NCI-H345 treated with DMSO at 0.1 percent for 48 hours (cell line): ENCODE measurements around the gene STK38L.

ENCODE experiments used
- DNase-seq: peaks from one replicate; lab custom pipeline; 2025; ENCODE audit not compliant: unreplicated experiment; lab: John Stamatoyannopoulos, UW

Gene STK38L

DNA sequence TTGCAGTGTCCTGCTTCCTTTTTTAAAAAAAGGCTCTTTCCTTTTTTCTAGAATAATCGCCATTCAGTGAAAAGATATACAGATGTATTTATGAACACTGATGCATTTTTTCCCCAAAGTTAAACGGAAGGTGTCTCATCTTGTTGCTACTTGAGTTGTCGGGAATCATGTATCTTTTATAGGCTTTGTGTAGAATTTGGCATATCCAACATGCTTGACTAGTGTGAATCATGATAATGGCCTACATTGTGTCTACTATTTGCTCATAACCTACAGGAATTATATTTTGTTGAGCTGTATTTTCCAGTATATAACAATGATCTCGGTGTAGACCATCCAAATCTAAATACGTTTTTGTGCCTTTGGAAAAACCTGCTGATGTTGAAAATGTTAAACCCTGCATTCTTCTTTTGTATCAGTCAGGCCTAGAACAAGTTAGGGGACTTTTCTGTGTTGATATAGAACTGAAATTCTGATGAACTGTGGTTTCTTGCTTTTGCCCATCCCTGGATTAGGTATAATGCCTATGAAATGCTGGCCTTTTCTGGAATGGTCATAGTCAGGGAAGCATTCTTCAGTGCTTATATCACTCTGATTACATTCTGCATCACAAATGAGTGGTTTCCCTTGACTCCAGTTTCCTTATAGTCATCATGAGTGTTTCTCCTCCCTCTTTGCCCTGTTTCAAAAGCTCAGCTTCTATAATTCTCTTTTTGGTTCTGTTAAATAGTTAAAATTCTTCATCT, 99.3 kb downstream of the STK38L start:
- DNase-seq = no peak

DNA sequence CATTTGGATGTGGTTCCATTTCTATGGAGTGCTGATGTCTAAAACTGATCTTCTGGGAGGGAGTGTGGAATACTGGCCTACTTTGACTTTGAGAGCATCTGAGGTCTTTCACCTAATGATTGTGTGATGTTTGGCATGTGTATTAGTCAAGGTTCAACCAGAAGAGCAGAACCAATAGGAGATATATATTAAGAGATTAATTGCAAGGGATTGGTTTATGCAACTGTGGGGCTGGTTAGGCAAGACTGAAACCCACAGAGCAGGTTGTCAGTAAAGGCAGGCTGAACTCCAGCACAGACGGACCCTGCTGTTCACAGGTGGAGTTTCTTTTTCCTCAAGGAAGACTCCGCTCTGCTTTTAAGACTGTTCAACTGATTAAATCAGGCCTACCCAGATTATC, 100.2 kb downstream of the STK38L start:
- no peak for DNase-seq

DNA sequence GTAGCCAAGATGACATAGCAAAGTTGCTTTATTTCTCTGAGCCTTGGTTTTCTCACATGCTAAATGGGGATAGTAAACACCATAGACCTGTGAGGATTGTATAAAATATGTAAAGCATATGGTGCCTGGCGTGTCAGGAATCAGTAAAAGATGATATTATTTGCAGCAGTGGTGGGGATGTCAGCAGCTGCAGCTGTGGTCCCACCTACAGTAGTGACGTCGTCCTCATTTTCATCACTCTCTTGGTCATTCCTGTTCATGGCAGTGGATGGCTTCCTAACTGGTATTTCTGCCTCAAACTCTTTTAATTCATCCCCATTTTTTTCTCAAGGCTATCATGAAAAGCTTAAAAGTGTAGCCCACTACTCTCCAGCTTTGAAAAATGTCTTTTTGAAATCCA, 100.7 kb downstream of the STK38L start:
- no peak for DNase-seq

DNA sequence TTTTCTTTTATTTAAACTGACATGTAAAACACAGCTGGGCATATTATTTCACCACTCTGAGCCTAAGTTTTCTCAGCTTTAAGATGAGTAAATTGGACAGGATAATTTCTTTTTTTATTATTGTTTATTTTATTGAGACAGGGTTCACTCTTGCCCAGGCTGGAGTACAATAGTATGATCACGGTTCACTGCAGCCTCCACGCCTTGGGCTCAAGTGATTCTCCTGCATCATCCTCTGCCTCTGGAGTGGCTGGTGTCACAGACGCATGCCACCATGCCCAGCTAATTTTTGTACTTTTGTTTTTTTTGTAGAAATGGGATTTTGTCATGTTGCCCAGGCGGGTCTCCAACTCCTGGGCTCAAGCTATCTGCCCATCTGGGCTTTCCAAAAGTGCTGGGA, 101.3 kb downstream of the STK38L start:
- DNase-seq = no peak

DNA sequence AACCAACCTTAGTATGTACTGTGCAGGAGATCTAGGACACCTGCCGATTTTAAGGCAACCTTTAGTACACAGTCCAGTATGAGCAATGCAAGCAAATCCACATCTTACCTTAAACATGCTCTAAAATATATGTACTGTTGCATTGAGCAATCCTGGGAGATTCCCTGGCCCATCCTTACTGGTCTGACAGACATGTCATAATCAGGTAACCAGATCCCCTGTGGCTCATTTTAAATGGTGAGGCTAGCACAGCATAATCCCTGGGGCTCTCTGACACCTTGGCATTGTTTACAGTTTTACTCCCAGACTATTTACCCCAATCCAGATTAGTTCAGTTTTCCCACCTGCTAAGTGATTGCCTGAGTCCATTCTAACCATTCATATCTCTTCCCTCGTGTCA, 103.7 kb downstream of the STK38L start:
- DNase-seq = peak; percentile 2

DNA sequence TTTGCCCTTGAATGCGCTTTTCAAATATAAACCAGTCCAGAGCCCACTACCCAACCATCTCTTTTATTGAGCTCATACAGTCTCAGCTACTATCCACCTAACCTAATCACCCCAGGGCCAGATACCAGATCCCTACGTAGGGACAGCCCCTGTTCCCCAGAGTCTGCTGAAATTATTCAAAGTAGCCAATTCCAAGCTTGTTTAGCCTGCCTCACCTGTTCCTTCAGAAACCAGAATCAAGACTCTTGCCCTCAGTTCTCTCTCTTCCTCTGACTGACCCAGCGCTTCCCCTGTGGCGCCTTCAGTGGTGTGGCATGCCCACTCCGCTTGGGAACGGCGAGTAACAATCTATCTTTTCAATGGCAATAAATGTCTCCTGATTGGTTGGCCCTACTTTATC, 107.4 kb downstream of the STK38L start:
- no peak for DNase-seq

DNA sequence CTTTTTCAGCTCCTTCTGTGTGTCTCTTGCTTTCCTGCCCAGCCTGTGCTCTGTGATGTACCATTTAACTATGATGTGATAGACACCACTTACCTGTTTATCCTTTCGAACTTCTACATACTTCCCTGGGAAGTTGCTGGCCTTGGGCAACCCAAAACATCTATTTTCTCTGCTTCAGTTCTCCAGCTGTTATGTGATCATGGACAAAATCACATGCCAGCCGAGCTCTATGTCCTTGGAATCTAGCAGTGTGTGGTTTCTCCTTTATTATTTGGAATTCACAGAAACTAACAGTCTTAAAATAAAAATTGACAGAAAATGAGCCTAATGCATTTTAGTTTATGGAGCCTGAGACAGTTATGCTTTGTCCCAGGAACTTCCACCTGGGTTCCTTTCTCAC, 111.4 kb downstream of the STK38L start:
- DNase-seq = no peak

DNA sequence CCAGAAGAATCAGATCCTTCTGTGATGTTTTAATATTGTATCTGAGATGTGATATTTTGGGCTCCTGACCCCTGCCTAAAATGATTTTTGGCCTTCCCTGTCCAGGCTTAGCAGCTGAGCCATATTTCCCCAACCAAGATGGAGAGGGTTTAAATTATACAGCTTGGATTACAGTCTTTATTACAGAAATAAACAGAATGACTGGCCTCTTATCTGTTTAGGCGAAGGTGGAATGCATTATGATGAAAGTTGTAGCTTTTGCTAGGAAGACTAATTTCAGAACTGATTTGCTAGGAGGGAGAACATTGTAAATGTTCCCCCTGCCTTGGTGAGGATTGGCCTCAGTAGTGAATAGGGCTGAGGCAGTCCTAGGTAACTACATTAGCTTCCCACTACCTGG, 111.9 kb downstream of the STK38L start:
- DNase-seq = no peak

DNA sequence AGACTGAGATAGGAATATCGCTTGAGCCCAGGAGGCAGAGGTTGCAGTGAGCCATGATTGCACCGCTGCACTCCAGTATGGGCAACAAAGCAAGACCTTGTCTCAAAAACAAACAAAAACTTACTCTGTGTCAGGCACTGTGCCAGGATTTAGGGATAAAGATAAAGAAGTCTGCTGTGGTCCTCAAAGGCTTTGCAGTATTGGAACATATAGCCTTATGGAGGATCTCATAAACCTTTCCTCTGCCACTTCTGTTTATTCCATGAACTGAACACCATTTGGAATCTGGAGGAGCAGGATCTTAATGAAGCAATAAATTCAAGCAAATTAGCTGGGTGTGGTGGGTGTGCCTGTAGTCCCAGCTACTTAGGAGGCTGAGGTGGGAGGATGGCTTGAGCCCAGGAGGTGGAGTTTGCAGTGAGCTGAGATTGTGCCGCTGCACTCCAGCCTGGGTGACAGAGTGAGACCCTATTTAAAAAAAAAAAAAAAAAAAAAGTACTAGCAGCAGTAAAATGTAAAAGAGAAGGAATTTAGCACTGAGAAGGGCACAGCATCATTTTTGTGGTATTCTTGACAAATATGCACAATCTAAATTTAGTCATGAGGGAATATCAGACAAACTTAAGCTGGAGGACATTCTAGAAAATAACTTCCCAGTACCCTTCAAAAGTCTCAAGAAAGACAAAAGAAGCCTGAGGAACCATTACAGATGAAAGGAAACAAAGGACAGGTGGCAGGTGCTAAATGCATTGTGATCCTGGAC, 115.7 kb downstream of the STK38L start:
- no peak for DNase-seq

DNA sequence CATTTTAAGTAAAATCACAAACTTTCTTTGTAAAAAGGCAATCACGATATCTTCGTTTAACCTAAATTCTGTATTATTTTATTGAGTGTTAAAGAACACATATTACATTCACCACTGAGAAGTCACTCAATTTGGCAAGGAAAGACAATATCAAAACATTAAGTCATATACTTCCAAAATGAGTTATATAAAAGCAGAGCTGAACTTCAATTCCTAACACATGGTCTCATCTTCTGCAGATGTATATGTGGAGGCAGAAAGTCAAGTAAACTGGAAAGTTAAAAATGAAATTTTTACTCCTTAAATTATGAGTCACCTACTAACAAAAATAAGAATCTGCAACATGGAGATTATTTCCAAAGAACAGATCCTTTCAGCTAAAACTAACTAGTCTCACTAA, 117.3 kb downstream of the STK38L start:
- DNase-seq = no peak

DNA sequence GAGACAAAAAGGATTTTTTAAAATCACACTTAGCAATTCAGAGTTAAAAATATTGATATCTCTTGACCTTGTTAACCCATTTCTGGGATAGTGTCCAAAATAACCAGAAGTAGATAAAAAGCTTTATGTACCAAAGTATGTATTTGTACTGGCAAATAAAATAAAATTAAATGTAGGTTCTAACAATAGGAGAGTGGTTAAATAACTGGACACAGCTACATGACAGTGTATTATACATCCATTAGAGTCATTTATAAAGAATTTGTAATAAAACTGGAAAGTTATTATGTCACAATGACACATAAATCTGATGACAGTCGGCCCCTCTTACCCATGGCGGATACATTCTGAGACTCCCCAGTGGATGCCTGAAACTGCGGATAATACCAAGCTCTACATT, 122.5 kb downstream of the STK38L start:
- no peak for DNase-seq

DNA sequence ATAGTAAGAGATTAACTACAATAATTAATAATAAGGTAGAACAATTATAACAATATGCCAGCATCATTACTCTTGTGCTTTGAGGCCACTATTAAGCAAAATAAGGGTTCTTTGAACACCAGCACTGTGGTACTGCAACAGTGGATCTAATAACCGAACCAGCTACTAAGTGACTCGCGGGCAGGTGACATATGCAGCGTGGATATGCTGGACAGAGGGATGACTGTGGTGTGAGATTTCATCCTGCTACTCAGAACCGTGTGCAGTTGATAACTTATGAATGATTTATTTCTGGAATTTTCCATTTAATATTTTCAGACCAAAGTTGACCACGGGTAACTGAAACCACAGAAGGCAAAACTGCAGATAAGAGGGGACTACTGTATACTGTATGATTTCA, 123.0 kb downstream of the STK38L start:
- DNase-seq = no peak
